Prostate gland (tissue), 2 donors: Measurements from ENCODE around the gene TNNT2. TPM values are rescaled to one million over a fixed set of nuclear protein-coding genes. Genes with fewer than 3 reads are reported as not detected.

ENCODE experiments used
- DNase-seq: peaks from one replicate; pipeline ENCODE4 v3.0.0-alpha.2; 2019; ENCODE audit warnings: low spot score
- H3K27ac ChIP-seq, 2 donors: fragments of 200-600 bp; sonication (generic); 2 replicates each; pipeline ENCODE4 v1.5.1; 2017 to 2019
- H3K27me3 ChIP-seq: fragments of 200-600 bp; sonication (generic); replicated peaks from 2 replicates; pipeline ENCODE4 v1.5.1; 2019; ENCODE audit not compliant: insufficient read depth
- H3K36me3 ChIP-seq, 2 donors: fragments of 200-600 bp; sonication (generic); 1 replicate in 1 of 2; 2 replicates in 1 of 2; pipeline versions ENCODE4 v1.5.1 to v1.8.1; 2017 to 2019
- H3K4me1 ChIP-seq: fragments of 200-600 bp; sonication (generic); replicated peaks from 2 replicates; pipeline ENCODE4 v1.5.1; 2019
- H3K4me3 ChIP-seq, 2 donors: fragments of 200-600 bp; sonication (generic); 2 replicates each; pipeline ENCODE4 v1.5.1; 2017 to 2019
- H3K9me3 ChIP-seq: fragments of 200-600 bp; sonication (generic); 2 replicates; pipeline ENCODE4 v1.5.1; 2017
- POLR2A ChIP-seq: fragments of 450-650 bp; IDR thresholded peaks from one replicate; pipeline ENCODE4 v1.6.1; 2016; ENCODE audit warnings: antibody characterized with exemption, mild to moderate bottlenecking
- POLR2AphosphoS5 ChIP-seq: sonication (generic); formaldehyde crosslinking; IDR thresholded peaks from one replicate; pipeline ENCODE4 v1.6.1; 2017; ENCODE audit warnings: antibody characterized with exemption
- WGBS: methylation state at CpG from one replicate; pipeline ENCODE4 v1.1.5; 2018; 5-methylcytosine and 5-hydroxymethylcytosine counted together
- intact Hi-C: fragments of 100-400 bp; cut with DNase I; formaldehyde crosslinking; loops from one replicate; pipeline ENCODE4 v1.14.2; 2022
- total RNA-seq, 2 donors: library from RNA; depleted of rRNA; stranded (reverse); fragments of >200 nt; gene quantifications; one replicate each; pipeline ENCODE4 v1.1.0, GENCODE V29; 2016
- TF ChIP-seq, protein P1 (sequence below), 4 experiments: fragments of 200-600 bp in 2 of 4; fragments of 450-650 bp in 2 of 4; sonication (generic) in 2 of 4; IDR thresholded peaks; 1 replicate in 3 of 4; 2 replicates in 1 of 4; pipeline ENCODE4 v1.5.1; 2016 to 2019; ENCODE audit warnings: antibody characterized with exemption in 4 of 4, mild to moderate bottlenecking in 2 of 4, moderate library complexity in 2 of 4

TNNT2 gene
- total RNA-seq, 2 donors from 2014 or later: 2.2 to 3.5 TPM

DNA sequence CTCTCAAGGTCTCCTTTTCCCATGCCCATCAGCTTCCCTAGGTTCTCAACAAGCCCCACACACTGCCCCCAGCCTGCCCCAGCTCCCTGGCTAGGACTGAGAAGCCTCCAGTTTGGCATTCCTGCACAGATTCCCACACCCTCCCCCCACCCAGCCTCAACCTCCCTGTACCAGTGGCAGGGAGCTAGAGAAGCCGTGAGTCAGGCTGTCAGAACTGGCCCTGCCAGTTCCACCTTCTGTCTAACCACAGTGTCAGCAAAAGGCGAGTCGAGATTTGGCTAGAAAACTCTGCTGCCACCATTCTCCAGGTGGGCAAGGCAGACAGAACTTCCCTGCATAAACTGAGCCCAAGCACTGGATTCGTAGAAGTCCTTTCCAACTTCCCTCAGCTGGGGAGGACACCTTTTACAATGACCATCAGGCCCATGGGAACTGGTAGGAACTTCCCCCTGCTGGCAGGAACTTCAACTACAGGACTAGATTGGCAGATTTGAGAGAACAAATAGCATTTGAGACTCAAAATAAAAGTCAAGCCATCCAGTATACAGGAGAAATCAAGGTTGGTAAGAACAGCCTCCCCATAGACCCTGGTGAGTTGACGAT, 31.0 kb downstream of the TNNT2 start:
- Histone ChIP-seq H3K27ac (no peak overlapping the region), H3K4me1 (peaks cover 3% of the 10 kb centered on the region), H3K9me3 (no peaks in the 10 kb centered on the region), H3K36me3 (no peaks in the 10 kb centered on the region), H3K27me3 (no peaks in the 10 kb centered on the region), H3K4me3 (no peak overlapping the region)
- WGBS: 45% methylated on average over 5 of the region's 5 CpGs
- intact Hi-C loops: loop anchor here (5.0 kb wide), 1 partner anchor 61 kb away; no protein-coding TSS in a partner anchor
- TF ChIP-seq POLR2A (no peak), POLR2AphosphoS5 (peak; percentile 54)
- TF ChIP-seq, protein P1, sequence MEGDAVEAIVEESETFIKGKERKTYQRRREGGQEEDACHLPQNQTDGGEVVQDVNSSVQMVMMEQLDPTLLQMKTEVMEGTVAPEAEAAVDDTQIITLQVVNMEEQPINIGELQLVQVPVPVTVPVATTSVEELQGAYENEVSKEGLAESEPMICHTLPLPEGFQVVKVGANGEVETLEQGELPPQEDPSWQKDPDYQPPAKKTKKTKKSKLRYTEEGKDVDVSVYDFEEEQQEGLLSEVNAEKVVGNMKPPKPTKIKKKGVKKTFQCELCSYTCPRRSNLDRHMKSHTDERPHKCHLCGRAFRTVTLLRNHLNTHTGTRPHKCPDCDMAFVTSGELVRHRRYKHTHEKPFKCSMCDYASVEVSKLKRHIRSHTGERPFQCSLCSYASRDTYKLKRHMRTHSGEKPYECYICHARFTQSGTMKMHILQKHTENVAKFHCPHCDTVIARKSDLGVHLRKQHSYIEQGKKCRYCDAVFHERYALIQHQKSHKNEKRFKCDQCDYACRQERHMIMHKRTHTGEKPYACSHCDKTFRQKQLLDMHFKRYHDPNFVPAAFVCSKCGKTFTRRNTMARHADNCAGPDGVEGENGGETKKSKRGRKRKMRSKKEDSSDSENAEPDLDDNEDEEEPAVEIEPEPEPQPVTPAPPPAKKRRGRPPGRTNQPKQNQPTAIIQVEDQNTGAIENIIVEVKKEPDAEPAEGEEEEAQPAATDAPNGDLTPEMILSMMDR (IDR thresholded peaks at IDR 0.05): peak; percentile 12 to 72 (median 62)
- DNase-seq: peak; percentile 70

- H3K4me1 ChIP-seq: peaks cover 3% of the 10 kb centered on the region
- no peaks in the 10 kb centered on the region for H3K27me3 ChIP-seq
- H3K36me3 ChIP-seq: no peaks in the 10 kb centered on the region
- intact Hi-C loops: loop anchor here (5.0 kb wide), 1 partner anchor 62 kb away; no protein-coding TSS in a partner anchor
- TF ChIP-seq, protein P1 (IDR thresholded peaks at IDR 0.05): no peak
- TF ChIP-seq POLR2A (no peak), POLR2AphosphoS5 (no peak)
- H3K9me3 ChIP-seq: no peaks in the 10 kb centered on the region
- WGBS: 60% methylated on average over 5 of the region's 5 CpGs
- H3K27ac ChIP-seq: no peak overlapping the region
- H3K4me3 ChIP-seq: no peak overlapping the region
- no peak for DNase-seq
Observed at GRCh38 chr1:201345081-201345355, 32.5 kb downstream of the TNNT2 start.

DNA sequence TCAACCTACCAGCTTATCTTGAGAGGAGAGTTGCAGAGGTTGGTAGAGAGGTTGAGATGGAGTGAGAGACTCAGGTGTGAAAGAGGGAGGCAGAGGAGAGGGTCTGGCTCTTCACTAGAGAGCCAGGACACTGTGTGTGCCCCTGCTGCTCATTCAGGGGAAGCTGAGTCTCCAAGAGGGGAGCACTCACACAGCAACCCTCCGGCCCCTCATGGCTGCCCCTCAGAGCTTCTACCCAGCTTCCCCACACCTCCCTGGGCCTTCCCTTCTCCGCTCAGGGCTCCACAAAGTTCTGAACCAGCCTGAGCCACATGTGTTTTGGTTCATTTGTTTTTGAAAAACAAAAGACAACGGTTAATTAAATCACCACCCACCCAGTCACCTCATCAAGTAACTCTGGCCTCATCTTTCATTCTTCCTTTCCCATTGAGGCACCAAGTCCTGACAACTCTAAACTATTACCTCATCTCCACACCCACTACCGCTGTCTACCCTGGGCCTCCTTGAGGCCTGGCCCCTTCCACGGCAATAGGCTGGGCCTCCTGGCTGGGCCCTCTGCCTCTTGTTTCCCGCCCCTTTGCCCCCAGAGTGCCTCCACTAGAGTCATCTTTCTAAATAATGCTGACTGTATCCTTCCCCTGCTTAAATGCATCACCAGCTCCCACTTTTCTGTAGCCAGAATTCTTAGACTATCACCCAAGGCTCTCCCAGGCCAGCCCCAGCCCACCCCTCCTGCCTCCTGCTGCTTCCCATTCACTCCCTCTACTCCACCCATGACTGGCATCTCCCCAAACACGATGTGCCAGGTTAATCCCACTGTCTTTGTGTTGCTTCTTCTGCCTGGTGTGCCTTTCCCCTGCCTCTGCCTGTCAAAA, 33.0 kb downstream of the TNNT2 start:
- H3K4me1 ChIP-seq: peaks cover 3% of the 10 kb centered on the region
- no peaks in the 10 kb centered on the region for H3K9me3 ChIP-seq
- intact Hi-C loops: loop anchor here (5.0 kb wide), 1 partner anchor 63 kb away; no protein-coding TSS in a partner anchor
- H3K27me3 ChIP-seq: no peaks in the 10 kb centered on the region
- WGBS: 65% methylated on average over 7 of the region's 7 CpGs
- H3K36me3 ChIP-seq: no peaks in the 10 kb centered on the region
- H3K27ac ChIP-seq: no peak overlapping the region
- no peak for TF ChIP-seq POLR2A
- no peak for TF ChIP-seq POLR2AphosphoS5
- TF ChIP-seq, protein P1 (IDR thresholded peaks at IDR 0.05): no peak
- DNase-seq: no peak
- no peak overlapping the region for H3K4me3 ChIP-seq

GRCh38 chr1:201341377-201341776, 36.1 kb downstream of the TNNT2 start:
- no peak for DNase-seq
- Histone ChIP-seq H3K4me1 (peaks cover 2% of the 10 kb centered on the region), H3K4me3 (no peak overlapping the region), H3K36me3 (no peaks in the 10 kb centered on the region), H3K27ac (no peak overlapping the region), H3K9me3 (no peaks in the 10 kb centered on the region), H3K27me3 (no peaks in the 10 kb centered on the region)
- intact Hi-C loops: no loop called here
- no peak for TF ChIP-seq POLR2A
- TF ChIP-seq, protein P1 (IDR thresholded peaks at IDR 0.05): no peak
- no peak for TF ChIP-seq POLR2AphosphoS5
- WGBS: 90% methylated on average over 1 of the region's 1 CpG
